DMS79 treated with DMSO at 0.1 percent for 48 hours (cell line): ENCODE measurements around the gene MLKL.
"Not testable (repeated sequence)": the region's sequence is repeated elsewhere in the genome, so short reads cannot be mapped to it uniquely, and the experiment has no call there.

ENCODE experiments used
- DNase-seq: peaks from one replicate; lab custom pipeline; 2025; lab: John Stamatoyannopoulos, UW

Gene MLKL

DNA sequence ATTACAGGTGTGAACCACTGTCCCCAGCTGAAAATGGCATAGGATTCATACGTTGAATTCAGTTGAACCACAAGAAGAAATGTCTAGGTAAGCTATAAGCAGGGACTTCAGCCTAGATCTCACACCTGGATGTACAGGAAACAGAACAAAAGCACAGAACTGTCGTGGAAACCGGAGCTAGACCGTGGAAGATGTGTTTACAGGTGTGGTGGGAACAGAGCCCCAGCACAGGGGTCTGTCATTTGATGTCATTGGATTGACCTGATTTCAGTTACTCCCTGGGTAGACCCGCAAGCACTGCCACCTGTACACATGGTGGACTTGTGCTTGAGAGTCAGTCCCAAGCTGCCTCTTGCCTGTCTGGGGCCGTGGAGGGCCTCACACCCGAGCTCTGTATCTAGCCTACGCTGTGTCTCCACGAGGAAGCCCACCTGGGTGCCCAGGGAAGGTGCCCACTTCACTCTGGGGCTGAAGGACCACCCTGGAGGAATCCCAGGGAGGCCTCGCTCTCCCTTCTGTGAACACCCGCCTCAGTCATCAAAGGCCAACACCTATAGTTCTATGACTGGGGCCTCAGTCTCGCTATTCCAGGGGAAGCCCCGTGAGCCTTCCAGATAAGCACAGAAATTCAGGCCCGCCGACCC lies 32.2 kb upstream of the MLKL start:
- no peak for DNase-seq

DNA sequence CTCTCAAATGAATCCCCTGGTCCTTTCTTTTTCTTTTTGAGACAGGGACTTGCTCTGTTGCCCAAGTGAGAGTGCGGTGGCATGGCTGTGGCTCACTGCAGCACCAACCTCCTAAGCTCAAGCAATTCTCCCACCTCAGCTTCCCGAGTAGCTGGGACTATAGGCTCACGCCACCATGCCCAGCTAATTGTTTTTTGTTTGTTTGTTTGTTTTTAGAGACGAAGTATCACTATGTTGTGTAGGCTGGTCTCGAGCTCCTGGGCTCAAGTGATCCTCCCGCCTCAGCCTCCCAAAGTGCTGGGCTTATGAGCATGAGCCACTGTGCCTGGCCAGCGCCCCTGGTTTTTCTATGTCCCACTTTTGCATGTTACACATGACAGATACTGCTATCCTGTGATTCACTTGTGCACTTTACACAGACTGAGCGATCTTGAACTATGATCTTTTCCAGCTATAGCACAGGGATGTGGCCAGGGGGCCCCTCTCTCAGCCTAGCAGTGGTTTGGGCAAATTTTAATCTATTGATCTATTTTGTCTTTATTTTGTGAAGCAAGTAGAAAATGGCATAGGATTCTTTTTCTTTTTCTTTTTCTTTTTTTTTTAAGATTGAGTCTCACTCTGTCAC lies 31.3 kb upstream of the MLKL start:
- no peak for DNase-seq

DNA sequence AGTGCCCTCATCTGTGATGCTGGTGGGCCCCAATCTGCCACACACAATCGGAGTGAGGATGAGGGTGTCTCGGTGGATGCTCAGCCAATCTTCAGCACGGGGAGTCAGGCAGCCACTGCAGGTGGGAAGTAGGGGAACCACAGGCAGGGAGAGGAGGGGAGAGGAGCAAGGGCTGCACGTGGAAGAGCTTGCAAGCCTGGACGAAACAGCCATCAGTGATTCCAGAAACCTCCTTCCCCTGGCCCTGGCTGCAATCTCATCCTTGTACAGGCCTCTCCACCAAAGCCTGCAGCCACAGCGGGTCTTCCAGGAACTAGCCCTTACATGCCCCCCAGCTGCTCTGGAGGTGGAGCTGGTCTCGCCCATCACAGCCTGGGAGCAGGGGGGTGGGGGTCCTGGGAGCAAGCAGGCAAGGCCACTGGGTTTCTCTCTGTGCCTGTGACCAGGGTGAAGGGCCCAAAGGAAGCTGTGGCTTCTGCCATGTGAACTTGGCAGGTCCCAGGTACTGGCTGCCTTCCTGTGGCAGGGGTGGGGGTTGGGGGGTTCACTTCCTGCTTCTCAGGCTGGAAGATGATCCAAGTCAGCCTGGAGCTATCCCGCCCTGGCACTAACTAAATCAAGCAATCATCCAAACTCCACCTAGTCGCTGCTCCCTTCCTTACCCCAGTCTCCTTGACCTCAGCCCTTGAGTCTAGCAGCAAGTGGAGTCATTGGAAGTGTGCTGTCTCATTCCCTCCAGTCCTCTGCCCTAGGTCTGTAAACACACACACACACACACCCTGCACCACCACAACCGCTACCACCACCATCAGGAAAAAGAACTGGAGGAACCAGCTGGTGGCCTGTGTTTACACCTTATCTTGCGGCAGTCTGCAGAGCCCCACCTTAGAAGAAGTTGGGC lies 29.4 kb upstream of the MLKL start:
- no peak for DNase-seq

DNA sequence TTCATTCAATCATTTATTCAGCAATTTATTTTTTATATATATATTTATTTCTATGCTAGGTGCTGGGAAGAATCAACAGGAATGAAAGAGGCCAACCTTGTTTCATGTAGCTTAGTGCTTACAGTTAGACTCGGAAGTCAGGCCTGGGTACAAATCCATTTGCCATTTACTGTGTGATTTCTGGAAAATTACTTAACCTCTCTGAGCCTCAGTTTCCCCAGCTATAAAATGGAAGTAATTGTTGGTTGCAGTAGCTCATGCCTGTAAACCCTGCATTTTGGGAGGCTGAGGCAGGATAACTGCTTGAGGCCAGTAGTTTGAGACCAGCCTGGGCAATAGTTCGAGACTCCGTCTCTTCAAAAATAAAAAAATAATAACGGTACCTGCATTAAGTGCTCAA lies 27.2 kb upstream of the MLKL start:
- DNase-seq = no peak

DNA sequence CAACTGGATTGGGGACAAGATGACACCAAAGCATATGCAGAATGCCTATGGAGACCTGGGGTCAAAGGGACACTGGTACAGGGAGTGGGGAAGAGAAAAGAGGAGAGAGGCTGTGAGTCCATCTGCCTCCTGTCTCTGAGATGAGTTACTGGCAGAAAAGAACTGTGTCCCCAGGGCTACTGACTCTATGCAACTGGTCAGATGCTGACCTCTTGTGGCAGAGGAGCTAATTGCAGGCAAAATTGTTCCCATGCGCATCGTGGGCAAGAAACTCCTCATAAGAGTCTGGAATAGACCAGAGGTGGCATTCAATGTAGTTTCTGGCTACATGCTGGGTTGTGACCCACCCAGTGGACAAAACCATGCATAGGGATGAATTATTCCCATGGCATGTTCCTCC lies 26.1 kb upstream of the MLKL start:
- no peak for DNase-seq

GRCh38 chr16:74725651-74726455 lies 25.2 kb upstream of the MLKL start:
- DNase-seq = no peak

DNA sequence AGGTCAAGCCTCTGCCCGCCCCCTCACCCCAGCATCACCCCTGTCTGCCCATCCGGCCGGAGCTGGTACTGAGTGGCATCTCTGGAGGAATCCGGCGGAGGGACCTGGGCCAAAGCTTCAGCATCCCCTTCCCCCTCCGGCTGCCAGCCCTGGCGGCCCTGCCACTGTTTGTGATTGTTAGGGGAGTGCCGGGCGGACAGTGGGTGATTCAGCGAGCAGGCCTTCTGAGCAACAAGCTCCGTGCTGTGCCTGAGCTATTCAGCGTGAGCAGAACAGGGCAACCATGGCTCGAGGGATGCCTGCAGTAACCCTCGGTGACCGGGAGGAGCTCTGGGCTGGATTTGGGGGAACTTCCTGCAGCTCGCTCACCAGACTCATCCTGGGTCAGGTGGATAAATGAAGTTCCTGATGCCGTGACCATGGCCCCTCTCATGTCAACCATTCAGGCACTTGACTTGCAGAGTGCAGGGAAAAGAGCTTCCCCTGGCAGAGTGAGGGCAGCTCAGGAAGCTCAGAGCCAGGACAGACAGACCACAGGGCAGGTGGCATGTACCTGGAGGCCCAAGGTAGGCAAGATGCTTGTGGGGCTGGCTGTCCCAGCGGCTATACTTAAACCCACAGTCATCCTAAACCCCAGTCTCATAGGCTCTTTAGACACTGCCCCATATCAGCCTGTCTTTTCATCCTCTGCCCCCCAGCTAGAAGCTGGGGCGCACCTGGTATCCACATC lies 24.3 kb upstream of the MLKL start:
- DNase-seq = no peak

- DNase-seq = no peak
Measured at GRCh38 chr16:74723256-74723655, 22.6 kb upstream of the MLKL start.

DNA sequence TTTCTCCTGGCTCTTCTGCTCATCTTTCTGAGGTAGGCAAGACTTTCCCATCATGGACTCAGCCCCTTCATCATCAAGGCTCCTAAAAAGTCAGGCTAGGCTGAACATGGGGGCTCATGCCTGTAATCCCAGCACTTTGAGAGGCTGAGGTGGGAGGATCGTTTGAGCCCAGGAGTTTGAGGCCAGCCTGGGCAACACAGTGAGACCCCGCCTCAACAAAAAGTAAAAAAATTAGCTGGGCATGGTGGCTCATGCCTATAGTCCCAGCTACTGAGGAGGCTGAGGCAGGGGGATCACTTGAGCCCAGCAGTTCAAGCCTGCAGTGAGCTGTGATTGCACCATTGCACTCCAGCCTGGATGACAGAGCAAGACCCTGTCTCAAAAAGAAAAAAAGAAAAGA lies 21.5 kb upstream of the MLKL start:
- DNase-seq = not testable (repeated sequence)

DNA sequence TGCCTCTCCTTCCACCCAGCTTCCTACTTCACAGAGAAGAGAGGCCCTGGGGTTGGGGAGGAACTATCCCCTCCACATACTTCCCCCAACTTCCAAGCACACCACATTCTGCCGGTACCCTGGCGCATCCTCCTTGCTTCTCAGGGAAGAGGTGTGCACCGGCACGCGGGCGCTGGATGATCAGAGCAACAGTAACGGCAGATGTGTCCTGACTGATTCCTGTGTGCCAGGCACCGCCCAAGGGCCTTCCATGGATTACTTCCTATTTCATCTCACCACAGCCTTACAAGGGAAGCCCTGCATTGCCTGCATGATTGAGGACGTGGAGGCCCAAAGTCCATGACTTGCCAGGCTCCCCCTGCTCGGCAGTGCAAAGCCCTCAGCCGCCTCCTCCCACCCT lies 21.1 kb upstream of the MLKL start:
- no peak for DNase-seq

DNA sequence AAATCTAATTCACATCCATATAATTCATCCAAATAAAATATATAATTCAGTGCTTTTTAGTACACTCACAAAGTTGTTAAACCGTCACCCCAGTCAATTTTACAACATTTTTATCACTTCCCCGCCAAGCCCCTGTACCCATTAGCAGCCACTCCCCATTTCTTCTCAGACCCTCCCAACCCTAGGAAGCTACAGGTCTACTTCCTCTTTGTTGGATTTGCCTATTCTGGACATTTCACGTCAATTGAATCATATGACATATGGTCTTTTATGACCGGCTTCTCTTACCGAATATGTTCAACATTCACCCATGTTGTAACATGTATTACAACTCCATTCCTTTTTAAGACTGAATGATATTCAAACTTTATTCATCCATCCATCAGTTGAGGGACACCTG lies 19.9 kb upstream of the MLKL start:
- DNase-seq = no peak

DNA sequence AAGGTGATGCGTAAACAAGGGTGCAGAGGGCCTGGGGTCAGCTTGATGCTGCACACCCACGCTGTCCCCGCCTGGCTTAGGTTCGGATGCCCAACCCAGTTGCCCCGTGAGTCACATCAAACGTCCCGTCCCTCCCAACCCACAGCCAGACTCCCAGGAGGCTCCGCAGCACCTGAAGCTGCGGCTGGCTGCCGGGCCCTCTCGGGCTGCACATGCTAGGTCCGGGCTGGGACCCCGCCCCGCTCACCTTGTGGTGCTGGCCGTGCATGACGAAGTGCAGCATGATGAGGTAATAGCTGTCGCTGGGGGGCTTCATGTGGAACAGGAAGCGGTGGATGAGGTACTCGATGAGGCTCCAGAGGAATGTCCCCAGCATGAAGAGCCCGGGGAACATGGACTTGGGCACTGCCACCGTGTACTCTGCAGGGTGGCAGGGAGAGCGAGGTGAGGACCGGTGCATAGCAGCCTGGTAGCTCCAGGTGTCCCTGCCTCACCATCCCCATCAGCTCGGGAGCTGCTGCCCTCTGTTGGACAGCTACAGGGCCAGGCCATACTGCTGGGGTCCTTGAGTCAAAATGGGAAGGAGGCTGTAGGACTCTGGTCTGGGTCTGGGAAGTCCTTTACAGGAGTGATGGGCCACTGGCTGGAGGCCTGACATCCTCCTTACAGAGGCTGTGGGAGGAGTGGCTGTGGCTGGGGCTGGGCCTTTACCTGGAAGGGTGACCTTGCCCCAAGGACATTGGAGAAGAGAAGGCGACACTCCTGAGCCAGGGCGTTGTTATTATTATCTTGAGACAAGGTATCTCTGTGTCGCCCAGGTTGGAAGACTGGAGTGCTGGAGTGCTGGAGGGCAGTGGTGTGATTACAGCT lies 18.3 kb upstream of the MLKL start:
- DNase-seq = no peak

- no peak for DNase-seq
Measured at GRCh38 chr16:74718140-74718539, 17.5 kb upstream of the MLKL start.

DNA sequence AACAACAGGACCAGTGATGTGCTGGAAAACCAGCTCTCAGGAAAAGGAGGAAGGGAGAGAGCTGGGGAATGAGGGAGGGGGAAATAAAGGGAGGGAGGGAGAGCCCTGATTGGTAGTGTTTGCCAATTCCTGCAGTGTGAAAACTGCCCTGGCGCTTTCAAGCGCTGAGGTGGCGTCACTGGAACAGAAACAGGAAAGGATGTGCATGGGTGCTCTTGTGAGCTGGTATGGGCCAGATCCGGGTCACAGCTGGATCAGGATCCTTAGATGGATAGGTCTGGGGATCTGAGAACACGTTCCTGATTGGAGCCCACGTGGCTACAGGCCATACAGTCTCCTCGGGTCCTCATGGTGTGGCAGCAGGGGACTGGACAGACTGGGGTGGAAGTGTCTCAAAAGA lies 16.7 kb upstream of the MLKL start:
- no peak for DNase-seq

GRCh38 chr16:74716355-74716754 lies 15.7 kb upstream of the MLKL start:
- DNase-seq = no peak

GRCh38 chr16:74713876-74714275 lies 13.2 kb upstream of the MLKL start:
- DNase-seq = no peak

GRCh38 chr16:74713325-74713724 lies 12.7 kb upstream of the MLKL start:
- no peak for DNase-seq

GRCh38 chr16:74711938-74712337 lies 11.3 kb upstream of the MLKL start:
- DNase-seq = no peak

DNA sequence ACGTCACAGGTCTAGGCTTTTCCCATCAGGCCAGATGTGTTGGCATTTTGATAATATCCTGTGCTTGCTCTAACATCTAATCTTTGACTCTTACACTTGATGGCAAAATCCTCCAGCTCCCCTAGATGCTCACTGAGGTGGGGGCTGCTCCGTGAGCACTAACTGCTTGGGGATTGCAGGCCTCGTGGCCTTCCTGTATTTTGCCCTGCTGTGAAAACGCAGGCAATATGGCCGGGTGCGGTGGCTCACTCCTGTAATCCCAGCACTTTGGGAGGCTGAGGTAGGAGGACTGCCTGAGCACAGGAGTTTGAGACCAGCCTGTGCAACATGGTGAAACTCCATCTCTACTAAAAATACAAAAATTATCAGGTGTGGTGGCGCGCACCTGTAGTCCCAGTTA lies 9.7 kb upstream of the MLKL start:
- no peak for DNase-seq

GRCh38 chr16:74709441-74709877 lies 8.8 kb upstream of the MLKL start:
- peak; percentile 50 for DNase-seq

- no peak for DNase-seq
Measured at GRCh38 chr16:74700116-74700437, 585 bp downstream of the MLKL start.
